Measurements from ENCODE around the gene PCSK1. TPM values are rescaled to one million over a fixed set of nuclear protein-coding genes. Genes with fewer than 3 reads are reported as not detected.
"Not testable (repeated sequence)": the region's sequence is repeated elsewhere in the genome, so short reads cannot be mapped to it uniquely, and the experiment has no call there.

Gene PCSK1
- total and polyA plus RNA-seq, 9 donors: 0.08 to 2.3 (median 0.35) TPM

DNA sequence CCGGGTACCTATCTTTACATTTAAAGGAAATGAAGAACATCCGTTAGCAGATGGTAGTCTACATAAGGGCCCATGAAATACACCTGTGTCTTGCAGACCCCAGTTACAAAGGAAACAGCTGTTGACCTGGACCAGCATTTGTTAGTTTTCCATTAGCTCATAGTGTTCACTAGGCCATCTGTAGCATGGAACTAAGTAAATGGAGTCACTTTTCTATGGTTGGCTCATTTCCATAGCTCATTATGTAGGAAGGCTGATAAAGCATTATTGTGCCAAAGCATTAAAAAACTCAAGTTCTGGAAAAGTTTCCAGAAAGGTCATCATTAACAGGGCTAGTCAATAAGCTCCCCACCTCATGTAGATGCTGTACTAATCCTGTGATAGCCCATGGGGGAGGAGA, 62.1 kb downstream of the PCSK1 start:
- DNase-seq: no peak
- no peaks in the 10 kb centered on the region for H3K9me3 ChIP-seq
- no peak overlapping the region for H3K4me3 ChIP-seq
- TF ChIP-seq EP300 (IDR thresholded peaks at IDR 0.05) (no peak), POLR2A (IDR thresholded peaks at IDR 0.05) (no peak)
- TF ChIP-seq, protein P1, sequence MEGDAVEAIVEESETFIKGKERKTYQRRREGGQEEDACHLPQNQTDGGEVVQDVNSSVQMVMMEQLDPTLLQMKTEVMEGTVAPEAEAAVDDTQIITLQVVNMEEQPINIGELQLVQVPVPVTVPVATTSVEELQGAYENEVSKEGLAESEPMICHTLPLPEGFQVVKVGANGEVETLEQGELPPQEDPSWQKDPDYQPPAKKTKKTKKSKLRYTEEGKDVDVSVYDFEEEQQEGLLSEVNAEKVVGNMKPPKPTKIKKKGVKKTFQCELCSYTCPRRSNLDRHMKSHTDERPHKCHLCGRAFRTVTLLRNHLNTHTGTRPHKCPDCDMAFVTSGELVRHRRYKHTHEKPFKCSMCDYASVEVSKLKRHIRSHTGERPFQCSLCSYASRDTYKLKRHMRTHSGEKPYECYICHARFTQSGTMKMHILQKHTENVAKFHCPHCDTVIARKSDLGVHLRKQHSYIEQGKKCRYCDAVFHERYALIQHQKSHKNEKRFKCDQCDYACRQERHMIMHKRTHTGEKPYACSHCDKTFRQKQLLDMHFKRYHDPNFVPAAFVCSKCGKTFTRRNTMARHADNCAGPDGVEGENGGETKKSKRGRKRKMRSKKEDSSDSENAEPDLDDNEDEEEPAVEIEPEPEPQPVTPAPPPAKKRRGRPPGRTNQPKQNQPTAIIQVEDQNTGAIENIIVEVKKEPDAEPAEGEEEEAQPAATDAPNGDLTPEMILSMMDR (IDR thresholded peaks at IDR 0.05): no peak
- intact Hi-C loops (cut with DNase I): no loop called here
- no peaks in the 10 kb centered on the region for H3K4me1 ChIP-seq (ENCODE audit: insufficient read depth)
- H3K27me3 ChIP-seq: no peaks in the 10 kb centered on the region
- H3K27ac ChIP-seq: no peak overlapping the region
- H3K36me3 ChIP-seq: no peaks in the 10 kb centered on the region
- 75 to 84% (median 79%) methylated on average over 2 of the region's 2 CpGs for WGBS, 3 donors

DNA sequence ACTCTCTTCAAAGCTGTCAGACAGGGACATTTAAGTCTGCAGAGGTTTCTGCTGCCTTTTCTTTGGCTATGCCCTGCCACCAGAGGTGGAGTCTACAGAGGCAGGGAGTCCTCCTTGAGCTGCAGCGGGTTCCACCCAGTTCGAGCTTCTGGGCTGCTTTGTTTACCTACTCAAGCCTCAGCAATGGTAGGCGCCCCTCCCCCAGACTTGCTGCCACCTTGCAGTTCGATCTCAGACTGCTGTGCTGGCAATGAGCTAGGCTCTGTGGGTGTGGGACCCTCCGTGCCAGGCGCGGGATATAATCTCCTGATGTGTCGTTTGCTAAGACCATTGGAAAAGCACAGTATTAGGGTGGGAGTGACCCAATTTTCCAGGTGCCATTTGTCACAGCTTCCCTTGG, 65.7 kb downstream of the PCSK1 start:
- H3K4me3 ChIP-seq; H3K9me3 ChIP-seq; H3K4me1 ChIP-seq (ENCODE audit: insufficient read depth); intact Hi-C loops (cut with DNase I); DNase-seq; H3K36me3 ChIP-seq; H3K27ac ChIP-seq; H3K27me3 ChIP-seq: not testable (repeated sequence)
- WGBS, 3 donors: 85 to 90% (median 88%) methylated on average over 8 of the region's 8 CpGs

DNA sequence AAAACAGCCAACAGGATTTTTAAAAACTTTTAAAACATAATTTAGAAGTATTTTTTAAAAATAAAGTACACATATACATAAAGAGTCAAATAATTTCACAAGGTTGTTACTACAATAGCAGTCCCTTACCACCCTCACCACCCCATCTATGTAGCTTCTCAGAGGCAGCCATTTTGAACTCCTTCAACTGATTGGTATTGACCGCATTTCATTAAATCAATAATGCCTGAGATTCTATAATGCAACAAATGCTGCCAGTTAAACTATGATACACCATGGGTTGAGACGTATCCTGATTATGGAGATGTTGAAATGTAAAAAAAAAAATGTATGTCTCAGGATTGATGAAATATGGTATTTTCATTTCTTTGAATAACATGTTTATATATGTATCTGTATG, 78.8 kb downstream of the PCSK1 start:
- intact Hi-C loops (cut with DNase I): no loop called here
- Histone ChIP-seq H3K4me1 (ENCODE audit: insufficient read depth) (no peaks in the 10 kb centered on the region), H3K27me3 (no peaks in the 10 kb centered on the region), H3K36me3 (no peaks in the 10 kb centered on the region), H3K9me3 (no peaks in the 10 kb centered on the region), H3K27ac (no peak overlapping the region), H3K4me3 (no peak overlapping the region)
- TF ChIP-seq POLR2A (IDR thresholded peaks at IDR 0.05) (no peak), EP300 (IDR thresholded peaks at IDR 0.05) (no peak)
- TF ChIP-seq, protein P1 (IDR thresholded peaks at IDR 0.05): no peak
- WGBS, 3 donors: 96 to 100% (median 96%) methylated on average over 2 of the region's 2 CpGs
- DNase-seq: no peak

DNA sequence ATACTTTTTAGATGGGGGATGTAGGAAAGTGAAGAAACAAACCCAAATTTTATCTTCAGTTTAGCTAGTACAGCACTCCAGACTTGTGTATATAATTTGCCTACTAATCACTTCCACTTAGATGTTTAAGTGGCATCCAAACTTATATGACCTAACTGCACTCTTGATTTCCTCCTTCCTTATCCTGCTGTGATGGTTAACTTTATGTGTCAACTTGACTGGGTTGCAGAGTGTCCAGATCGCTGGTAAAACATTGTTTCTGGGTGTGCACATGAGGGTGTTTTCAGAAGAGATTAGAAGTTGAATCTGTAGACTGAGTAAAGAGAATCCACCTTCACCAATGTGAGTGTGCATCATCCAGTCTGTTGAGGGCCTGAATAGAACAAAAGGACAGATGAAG, 79.8 kb downstream of the PCSK1 start:
- Histone ChIP-seq H3K36me3 (no peaks in the 10 kb centered on the region), H3K27me3 (no peaks in the 10 kb centered on the region), H3K4me3 (no peak overlapping the region), H3K27ac (no peak overlapping the region), H3K4me1 (ENCODE audit: insufficient read depth) (no peaks in the 10 kb centered on the region), H3K9me3 (no peaks in the 10 kb centered on the region)
- DNase-seq: no peak
- TF ChIP-seq, protein P1 (IDR thresholded peaks at IDR 0.05): no peak
- TF ChIP-seq POLR2A (IDR thresholded peaks at IDR 0.05): no peak
- TF ChIP-seq EP300 (IDR thresholded peaks at IDR 0.05): no peak
- intact Hi-C loops (cut with DNase I): no loop called here
- WGBS, 3 donors: 64 to 76% (median 73%) methylated on average over 1 of the region's 1 CpG

GRCh38 chr5:96350678-96351077, 82.4 kb downstream of the PCSK1 start:
- H3K4me1 ChIP-seq (ENCODE audit: insufficient read depth): no peaks in the 10 kb centered on the region
- H3K27me3 ChIP-seq: no peaks in the 10 kb centered on the region
- no peak for TF ChIP-seq POLR2A (IDR thresholded peaks at IDR 0.05)
- TF ChIP-seq, protein P1 (IDR thresholded peaks at IDR 0.05): no peak
- TF ChIP-seq EP300 (IDR thresholded peaks at IDR 0.05): no peak
- H3K36me3 ChIP-seq: no peaks in the 10 kb centered on the region
- no peaks in the 10 kb centered on the region for H3K9me3 ChIP-seq
- H3K27ac ChIP-seq: no peak overlapping the region
- H3K4me3 ChIP-seq: no peak overlapping the region
- intact Hi-C loops (cut with DNase I): no loop called here
- DNase-seq: no peak
- WGBS, 3 donors: 55 to 68% (median 57%) methylated on average over 2 of the region's 2 CpGs

All from ovary (tissue), 9 donors.